ENCODE results near the gene ENTPD6.
"Not testable (repeated sequence)": the region's sequence is repeated elsewhere in the genome, so short reads cannot be mapped to it uniquely, and the experiment has no call there.

ENTPD6 gene

DNA sequence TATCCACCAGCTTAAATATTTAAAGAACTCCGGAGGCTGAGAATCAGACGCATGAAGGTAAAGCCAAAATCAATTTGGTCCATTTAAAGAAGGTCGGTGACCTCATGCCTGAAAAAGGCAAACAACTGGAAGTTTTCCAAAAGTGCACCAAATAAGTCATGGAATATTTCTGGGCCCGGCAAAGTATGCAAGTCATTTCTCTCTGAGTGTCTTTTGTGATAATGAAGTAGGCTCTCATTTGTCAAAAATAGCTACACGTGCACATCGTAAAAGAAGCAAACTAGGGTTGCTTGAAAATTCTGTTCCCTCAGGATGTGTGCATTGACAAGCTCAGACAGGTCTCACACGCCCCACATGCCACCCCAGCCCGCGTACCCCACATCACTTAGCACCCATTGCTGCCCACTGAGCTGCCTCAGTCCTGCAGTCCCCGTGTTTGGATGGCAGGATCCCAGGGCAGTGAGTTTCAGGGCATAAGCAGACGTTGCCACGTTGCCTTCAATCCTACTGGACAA lies 31.9 kb downstream of the ENTPD6 start:
- Histone ChIP-seq H3K4me1 (peaks cover 38 to 92% (median 76%) of the 10 kb centered on the region in 10 experiments), H3K36me3 (peaks cover 0 to 17% (median 0%) of the 10 kb centered on the region in 11 experiments; a peak in 5 of 22 replicates)

DNA sequence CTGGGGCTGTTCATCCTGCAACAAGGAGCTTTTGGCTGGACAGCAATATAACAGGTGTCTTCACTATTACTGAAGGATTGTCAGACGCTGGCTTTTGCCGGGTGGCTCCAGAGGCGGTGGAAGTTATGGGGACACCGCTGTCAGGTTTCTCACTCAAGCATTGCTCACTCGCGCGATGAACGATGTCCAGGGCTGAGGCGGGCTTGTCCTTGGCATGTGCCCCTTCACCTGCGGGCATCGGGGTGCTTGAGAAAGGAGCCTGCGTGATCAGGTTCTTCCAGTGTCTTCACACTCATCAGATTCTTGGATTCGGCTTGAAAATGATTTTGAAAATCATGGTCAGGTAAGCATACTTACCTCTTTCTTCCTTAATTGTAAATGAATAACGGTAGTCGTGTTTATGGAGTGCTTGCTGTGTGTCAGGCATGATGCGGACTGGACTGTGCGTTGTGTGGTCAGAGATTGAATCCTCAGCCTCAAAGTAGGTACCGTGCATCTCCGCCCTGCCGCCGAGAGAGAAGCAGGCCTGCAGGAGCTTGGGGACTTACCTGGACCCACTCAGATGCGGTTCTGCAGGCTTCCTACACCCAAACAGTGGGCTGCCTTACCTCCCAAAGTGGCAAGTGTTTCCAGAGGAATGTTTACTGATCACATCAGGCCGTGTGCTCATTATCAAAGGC lies 34.1 kb downstream of the ENTPD6 start:
- H3K9me3 ChIP-seq (replicated peaks in 1 of 11): no peaks in the 10 kb centered on the region
- H3K27me3 ChIP-seq: no peaks in the 10 kb centered on the region
- no peak overlapping the region for H3K4me3 ChIP-seq
- peak overlapping the region in 3 of 11 experiments; percentile 4 to 29 (median 25); a peak in 3 of 22 replicates for H3K9ac ChIP-seq
- peaks cover 21 to 70% (median 55%) of the 10 kb centered on the region in 10 experiments for H3K4me1 ChIP-seq
- no peak overlapping the region for H3K27ac ChIP-seq
- peak overlapping the region in 9 of 11 experiments; percentile 25 to 81 (median 71); a peak in 17 of 22 replicates for H3K4me2 ChIP-seq
- H4K20me1 ChIP-seq: no peaks in the 10 kb centered on the region
- peaks cover 0 to 12% (median 0%) of the 10 kb centered on the region in 11 experiments; a peak in 5 of 22 replicates for H3K36me3 ChIP-seq
- no peak for TF ChIP-seq Cebpa-rat (IDR thresholded peaks at IDR 0.05)

More for the DNA sequence above, 31.9 kb downstream of the ENTPD6 start:
- H4K20me1 ChIP-seq: peaks cover 0 to 10% (median 0%) of the 10 kb centered on the region in 11 experiments; a peak in 4 of 22 replicates
- TF ChIP-seq Cebpa-rat (IDR thresholded peaks at IDR 0.05): no peak
- no peaks in the 10 kb centered on the region for H3K9me3 ChIP-seq (replicated peaks in 1 of 11)
- H3K9ac ChIP-seq: no peak overlapping the region
- peak overlapping the region in 1 of 11 experiments; percentile 16; a peak in 2 of 22 replicates for H3K27ac ChIP-seq
- no peak overlapping the region for H3K4me3 ChIP-seq
- peak overlapping the region; percentile 34 to 80 (median 58); a peak in 21 of 22 replicates for H3K4me2 ChIP-seq
- H3K27me3 ChIP-seq: no peaks in the 10 kb centered on the region

DNA sequence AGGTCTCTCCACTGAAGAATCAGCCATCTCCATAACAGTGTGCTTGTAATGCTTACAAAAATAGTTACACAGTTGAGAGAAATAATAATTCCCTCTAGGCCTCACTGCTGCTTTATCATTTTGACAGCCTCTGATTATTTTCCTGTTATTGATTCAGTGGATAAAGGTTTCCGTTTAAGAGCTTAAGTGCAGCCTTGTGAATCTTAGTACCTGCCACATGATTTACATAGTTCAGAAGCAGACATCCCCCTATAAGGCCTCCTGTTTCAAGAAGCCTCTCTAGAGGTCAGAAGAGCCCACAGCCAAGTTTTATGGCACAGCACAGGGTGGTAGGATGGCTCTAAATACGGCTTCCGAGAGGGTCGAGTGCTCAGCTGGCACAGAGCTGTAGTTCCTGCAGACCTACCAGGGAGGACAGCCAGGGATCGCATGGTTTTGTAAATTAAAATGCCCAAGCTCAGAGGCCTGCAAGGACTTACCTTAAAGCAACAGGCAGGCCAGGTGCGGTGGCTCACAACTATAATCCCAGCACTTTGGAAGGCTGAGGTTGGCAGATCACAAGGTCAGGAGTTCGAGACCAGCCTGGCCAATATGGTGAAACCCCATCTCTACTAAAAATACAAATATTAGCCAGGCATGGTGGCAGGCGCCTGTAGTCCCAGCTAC lies 34.8 kb downstream of the ENTPD6 start:
- Histone ChIP-seq H3K9me3 (replicated peaks in 1 of 11) (no peaks in the 10 kb centered on the region), H3K36me3 (peaks cover 0 to 6% (median 0%) of the 10 kb centered on the region in 11 experiments; a peak in 5 of 22 replicates), H4K20me1 (no peaks in the 10 kb centered on the region), H3K4me1 (peaks cover 21 to 63% (median 50%) of the 10 kb centered on the region in 10 experiments), H3K27ac (no peak overlapping the region), H3K4me2 (peak overlapping the region in 8 of 11 experiments; percentile 33 to 81 (median 71); a peak in 15 of 22 replicates), H3K4me3 (no peak overlapping the region), H3K27me3 (no peaks in the 10 kb centered on the region), H3K9ac (peak overlapping the region in 3 of 11 experiments; percentile 4 to 29 (median 25); a peak in 3 of 22 replicates)
- TF ChIP-seq Cebpa-rat (IDR thresholded peaks at IDR 0.05): no peak

DNA sequence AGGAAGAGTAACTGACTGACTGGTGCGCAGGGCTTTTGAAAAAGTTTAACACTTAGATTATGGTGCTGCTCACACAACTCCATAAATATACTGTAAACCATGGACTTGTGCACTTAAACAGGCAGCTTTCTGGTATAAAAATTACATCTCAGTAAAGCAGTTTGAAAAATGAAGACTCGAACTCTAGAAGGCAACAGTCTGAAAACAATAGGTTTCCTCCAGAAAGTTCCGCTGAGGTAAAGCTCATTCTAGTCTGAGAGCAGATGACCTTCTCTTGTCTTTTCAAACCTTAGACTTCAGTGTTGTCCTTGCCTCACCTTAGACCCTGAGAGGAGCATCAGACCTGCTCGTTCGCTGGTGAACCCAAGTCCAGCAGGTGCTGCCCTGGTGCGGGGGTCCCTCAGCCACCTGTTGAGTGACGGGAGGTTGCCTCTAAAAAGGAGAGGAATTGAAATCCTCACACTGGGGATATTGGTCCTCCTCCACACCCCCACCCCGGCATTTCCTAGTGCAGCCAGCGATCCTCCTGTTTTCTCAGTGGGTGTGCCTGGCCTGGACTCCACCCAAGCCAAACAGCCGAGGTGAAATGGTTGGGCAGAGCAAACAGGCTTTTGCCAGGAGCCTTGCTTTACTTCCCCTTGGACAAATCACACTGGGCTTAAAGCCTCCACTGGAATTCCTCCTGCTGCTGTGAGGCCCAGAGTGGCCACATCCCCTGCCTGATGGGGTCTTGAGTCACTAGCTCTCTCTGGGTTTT lies 37.7 kb downstream of the ENTPD6 start:
- Histone ChIP-seq H3K4me2 (no peak overlapping the region; a peak in 1 of 22 replicates), H3K36me3 (no peaks in the 10 kb centered on the region), H3K4me3 (no peak overlapping the region), H3K27me3 (no peaks in the 10 kb centered on the region), H3K9ac (no peak overlapping the region), H3K9me3 (replicated peaks in 1 of 11) (no peaks in the 10 kb centered on the region), H4K20me1 (no peaks in the 10 kb centered on the region), H3K27ac (no peak overlapping the region), H3K4me1 (peaks cover 19 to 48% (median 37%) of the 10 kb centered on the region in 10 experiments)
- TF ChIP-seq Cebpa-rat (IDR thresholded peaks at IDR 0.05): no peak

DNA sequence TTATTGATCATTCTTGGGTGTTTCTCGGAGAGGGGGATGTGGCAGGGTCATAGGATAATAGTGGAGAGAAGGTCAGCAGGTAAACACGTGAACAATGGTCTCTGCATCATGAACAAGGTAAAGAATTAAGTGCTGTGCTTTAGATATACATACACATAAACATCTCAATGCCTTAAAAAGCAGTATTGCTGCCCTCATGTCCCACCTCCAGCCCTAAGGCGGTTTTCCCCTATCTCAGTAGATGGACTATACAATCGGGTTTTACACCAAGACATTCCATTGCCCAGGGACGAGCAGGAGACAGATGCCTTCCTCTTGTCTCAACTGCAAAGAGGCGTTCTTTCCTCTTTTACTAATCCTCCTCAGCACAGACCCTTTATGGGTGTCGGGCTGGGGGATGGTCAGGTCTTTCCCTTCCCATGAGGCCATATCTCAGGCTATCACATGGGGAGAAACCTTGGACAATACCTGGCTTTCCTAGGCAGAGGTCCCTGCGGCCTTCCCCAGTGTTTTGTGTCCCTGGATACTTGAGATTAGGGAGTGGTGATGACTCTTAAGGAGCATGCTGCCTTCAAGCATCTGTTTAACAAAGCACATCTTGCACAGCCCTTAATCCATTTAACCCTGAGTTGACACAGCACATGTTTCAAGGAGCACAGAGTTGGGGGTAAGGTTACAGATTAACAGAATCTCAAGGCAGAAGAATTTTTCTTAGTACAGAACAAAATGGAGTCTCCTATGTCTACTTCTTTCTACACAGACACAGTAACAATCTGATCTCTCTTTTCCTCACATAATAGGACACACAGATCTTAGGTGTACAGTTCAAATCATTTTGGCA lies 38.7 kb downstream of the ENTPD6 start:
- H3K4me3 ChIP-seq; H3K36me3 ChIP-seq; H3K9me3 ChIP-seq (replicated peaks in 1 of 11); H3K4me2 ChIP-seq; H4K20me1 ChIP-seq; H3K27me3 ChIP-seq; H3K27ac ChIP-seq; H3K9ac ChIP-seq: not testable (repeated sequence)
- peaks cover 30 to 55% (median 43%) of the 10 kb centered on the region in 10 experiments for H3K4me1 ChIP-seq

DNA sequence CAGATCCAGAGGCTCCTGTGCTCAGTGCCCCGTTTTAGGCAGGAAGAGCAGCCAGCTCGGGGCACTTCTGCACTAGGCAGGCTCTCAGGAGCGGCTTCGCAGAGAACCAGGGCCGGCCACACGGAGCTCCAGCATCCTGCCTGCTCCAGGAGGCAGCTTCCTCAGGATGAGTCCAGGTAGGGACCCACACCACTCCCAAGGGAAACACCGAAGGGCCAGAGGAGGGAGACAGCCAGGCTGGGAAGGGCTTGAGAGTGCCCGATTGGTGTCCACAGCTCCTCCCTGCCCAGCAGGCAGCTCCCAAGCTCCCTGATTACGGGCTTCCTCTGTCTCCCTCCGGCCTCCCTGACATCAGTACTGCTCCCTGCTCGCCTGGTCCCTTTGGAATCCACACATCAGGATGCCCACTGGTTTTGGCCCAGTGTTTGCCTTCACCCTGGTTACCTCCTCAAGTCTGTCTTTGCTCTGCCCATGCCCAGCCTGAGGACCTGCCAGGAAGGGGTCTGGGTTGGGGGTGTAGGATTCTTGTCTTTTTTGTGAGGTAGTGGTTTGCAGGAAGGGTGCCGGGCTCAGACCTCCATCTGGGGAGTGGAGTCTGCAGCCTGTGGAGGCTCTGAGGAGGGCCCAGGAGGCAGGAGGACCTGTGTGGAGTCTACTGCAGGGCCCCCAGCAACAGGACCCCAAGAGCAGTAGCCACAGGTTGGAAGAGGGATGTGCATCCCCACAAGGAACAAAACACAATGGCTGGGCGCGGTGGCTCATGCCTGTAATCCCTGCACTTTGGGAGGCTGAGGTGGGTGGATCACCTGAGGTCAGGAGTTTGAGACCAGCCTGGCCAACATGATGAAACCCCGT lies 41.2 kb downstream of the ENTPD6 start:
- Histone ChIP-seq H3K36me3 (no peaks in the 10 kb centered on the region), H3K4me1 (peaks cover 35 to 59% (median 42%) of the 10 kb centered on the region in 10 experiments), H3K4me2 (peak overlapping the region in 5 of 11 experiments; percentile 12 to 85 (median 75); a peak in 6 of 22 replicates), H3K9me3 (replicated peaks in 1 of 11) (no peaks in the 10 kb centered on the region), H3K4me3 (no peak overlapping the region), H3K9ac (no peak overlapping the region), H3K27ac (no peak overlapping the region), H4K20me1 (no peaks in the 10 kb centered on the region), H3K27me3 (no peaks in the 10 kb centered on the region)
- no peak for TF ChIP-seq Cebpa-rat (IDR thresholded peaks at IDR 0.05)

DNA sequence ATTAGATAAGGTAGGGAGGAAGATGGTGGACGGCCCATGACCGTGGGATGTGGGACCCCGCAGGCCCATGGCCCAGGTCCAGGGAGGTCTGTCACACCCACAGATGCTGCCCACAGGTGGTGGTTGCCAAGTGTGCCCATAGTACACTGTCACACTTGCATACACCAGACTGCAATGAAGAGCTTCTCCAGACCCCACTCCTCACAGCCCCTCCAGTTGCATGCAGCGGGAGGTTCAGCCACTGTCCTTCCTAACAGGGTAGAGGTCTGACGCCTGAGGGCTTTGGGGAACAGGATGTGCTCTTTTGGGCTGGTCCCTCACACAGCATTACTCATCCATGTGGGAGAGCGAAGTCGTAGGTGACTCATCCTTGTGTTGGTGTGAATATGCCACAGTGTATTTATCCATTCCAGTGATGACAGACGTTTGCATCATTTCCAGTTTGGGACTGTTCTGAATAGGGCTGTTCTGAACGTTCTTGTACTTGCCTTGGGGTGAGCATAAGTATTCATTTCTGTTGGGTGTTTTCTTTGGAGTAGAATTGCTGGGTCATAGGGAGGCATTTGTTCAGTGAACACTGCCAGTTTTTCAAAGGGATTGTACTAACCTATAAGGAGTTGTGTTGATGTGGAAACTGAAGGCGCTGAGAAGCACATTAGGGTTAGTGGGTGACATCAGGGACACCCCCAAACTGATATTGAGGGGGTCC lies 42.3 kb downstream of the ENTPD6 start:
- peak overlapping the region in 3 of 11 experiments; percentile 34 to 55 (median 48); a peak in 5 of 22 replicates for H3K9ac ChIP-seq
- peaks cover 46 to 64% (median 51%) of the 10 kb centered on the region in 10 experiments for H3K4me1 ChIP-seq
- H3K27ac ChIP-seq: peak overlapping the region in 10 of 11 experiments; percentile 18 to 76 (median 50); a peak in 14 of 22 replicates

More for the DNA sequence above, 42.3 kb downstream of the ENTPD6 start:
- H3K27me3 ChIP-seq: peaks cover 0 to 8% (median 7%) of the 10 kb centered on the region in 11 experiments; a peak in 8 of 22 replicates
- H3K4me2 ChIP-seq: peak overlapping the region; percentile 6 to 85 (median 70); a peak in 20 of 22 replicates
- H3K36me3 ChIP-seq: no peaks in the 10 kb centered on the region
- no peaks in the 10 kb centered on the region for H4K20me1 ChIP-seq
- H3K9me3 ChIP-seq (replicated peaks in 1 of 11): no peaks in the 10 kb centered on the region
- peak in 1 of 11 experiments; percentile 21; a peak in 1 of 22 replicates for TF ChIP-seq Cebpa-rat (IDR thresholded peaks at IDR 0.05)
- no peak overlapping the region for H3K4me3 ChIP-seq

Data from BLaER1 treated with 17β-estradiol and CSF1 and Interleukin-3, amounts not matched to agents 10 nM and 100 nM (cell line).